M059J (cell line): Measurements from ENCODE around the gene APLF. TPM values are rescaled to one million over a fixed set of nuclear protein-coding genes. Genes with fewer than 3 reads are reported as not detected.
"Not testable (repeated sequence)": the region's sequence is repeated elsewhere in the genome, so short reads cannot be mapped to it uniquely, and the experiment has no call there.

Experiments used
- DNase-seq: peaks from one replicate; pipeline ENCODE4 v3.0.0-alpha.2; 2012; ENCODE audit warnings: low read depth
- total RNA-seq: library from RNA; depleted of rRNA; stranded (reverse); fragments of >200 nt; shearing (Covaris generic); gene quantifications from 2 replicates; pipeline ENCODE4 v1.2.3, GENCODE V29; 2014

The APLF gene
- total RNA-seq, 1 experiment from 2014 or later: 2.6 TPM

DNA sequence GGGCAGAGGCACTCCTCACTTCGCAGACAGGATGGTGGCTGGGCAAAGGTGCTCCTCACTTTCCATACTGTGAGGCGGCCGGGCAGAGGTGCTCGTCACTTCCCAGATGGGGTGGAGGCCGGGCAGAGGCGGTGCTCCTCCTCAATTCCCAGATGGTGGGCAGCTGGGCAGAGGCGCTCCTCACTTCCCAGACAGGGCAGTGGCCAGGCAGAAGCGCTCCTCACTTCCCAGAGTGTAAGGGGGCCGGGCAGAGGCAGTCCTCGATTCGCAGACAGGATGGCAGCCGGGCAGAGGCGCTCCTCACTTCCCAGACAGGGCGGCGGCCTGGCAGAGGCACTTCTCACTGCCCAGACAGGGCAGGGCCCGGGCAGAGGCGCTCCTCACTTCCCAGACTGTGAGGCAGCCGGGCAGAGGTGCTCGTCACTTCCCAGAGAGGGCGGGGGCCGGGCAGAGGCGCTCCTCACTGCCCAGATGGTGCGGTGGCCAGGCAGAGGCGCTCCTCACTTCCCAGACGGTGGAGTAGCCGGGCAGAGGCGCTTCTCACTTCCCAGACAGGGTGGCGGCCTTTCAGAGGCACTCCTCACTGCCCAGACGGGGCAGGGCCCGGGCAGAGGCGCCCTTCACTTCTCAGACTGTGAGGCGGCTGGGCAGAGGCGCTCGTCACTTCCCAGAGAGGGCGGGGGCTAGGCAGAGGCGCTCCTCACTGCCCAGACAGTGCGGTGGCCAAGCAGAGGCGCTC is 60.1 kb downstream of the APLF start:
- DNase-seq: not testable (repeated sequence)

- not testable (repeated sequence) for DNase-seq
These were observed 61.8 kb downstream of the APLF start for GRCh38 chr2:68529156-68529555.

DNA sequence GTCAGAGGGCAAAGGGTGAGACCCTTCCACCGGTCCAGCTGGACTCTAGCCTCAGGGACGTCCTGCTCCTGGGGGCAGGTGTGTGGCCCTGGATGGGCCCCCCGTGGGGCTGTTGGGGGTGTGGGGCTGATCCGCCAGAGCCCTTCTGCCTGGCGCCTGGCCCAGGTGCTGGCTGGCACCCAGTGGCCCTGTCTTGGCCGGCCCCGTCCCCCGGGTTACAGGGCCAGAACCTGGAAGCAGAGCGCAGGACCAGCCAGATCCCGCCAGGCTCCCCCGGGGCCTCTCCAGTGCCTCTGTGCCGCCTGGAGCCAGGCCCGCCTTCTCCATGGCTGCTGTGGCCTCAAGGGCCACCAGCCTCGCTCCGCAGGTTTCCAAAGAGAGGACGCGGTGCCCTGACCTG is 62.3 kb downstream of the APLF start:
- DNase-seq: not testable (repeated sequence)

GRCh38 chr2:68536000-68536399 is 68.6 kb downstream of the APLF start:
- DNase-seq: no peak

GRCh38 chr2:68537011-68537410 is 69.6 kb downstream of the APLF start:
- DNase-seq: no peak

DNA sequence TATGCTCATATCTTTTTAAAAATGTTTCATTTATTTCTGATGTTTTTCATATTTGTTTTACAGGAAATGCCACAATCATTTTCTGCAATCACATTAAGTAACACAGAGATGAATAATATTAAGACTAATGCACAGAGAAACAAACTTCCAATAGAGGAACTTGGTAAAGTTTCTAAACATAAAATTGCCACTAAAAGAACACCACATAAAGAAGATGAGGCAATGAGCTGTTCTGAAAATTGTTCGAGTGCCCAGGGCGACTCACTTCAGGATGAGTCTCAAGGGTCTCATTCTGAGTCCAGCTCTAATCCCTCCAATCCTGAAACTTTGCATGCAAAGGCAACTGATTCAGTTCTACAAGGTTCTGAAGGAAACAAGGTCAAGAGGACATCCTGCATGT is 70.4 kb downstream of the APLF start:
- no peak for DNase-seq

DNA sequence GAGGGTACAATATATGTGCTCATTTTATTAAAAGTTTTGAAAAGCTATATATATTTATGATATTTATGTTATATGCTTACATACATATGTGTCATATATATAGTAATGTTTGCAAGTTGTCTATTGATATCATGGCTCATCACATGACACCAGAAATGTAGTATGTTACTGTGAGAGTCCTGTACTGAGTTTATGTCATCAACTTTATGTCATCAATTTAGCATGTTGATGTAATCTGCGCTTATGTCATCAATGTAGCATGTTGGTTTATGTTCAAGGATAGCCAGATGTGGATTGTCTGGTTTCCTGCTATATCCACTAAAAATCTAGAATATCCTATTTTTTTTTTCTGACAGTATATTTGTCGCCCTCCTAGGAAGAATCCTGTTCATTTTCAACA is 77.4 kb downstream of the APLF start:
- DNase-seq: no peak

DNA sequence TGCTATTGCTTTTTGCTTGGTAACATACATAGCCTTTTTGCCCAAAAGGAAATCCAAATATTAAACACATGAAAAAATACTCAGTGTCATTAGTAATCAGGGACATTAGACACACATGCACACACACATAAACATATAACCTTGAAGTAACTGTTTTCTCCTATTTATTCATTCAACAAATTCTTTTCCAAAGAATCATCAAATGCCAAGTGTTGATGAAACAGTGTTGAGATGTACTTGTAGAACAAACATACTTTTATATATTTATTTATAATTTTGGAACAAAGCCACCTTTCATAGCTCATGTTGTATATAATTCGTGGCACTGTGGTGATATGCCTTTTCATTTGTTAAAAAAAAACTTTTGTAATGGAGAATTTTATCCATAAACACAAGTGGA is 81.0 kb downstream of the APLF start:
- DNase-seq: peak; percentile 19

GRCh38 chr2:68553098-68553497 is 85.7 kb downstream of the APLF start:
- DNase-seq: no peak

- DNase-seq: not testable (repeated sequence)
These were observed 88.2 kb downstream of the APLF start for GRCh38 chr2:68555425-68556206.

- DNase-seq: no peak
These were observed 89.0 kb downstream of the APLF start for GRCh38 chr2:68556381-68556780.

DNA sequence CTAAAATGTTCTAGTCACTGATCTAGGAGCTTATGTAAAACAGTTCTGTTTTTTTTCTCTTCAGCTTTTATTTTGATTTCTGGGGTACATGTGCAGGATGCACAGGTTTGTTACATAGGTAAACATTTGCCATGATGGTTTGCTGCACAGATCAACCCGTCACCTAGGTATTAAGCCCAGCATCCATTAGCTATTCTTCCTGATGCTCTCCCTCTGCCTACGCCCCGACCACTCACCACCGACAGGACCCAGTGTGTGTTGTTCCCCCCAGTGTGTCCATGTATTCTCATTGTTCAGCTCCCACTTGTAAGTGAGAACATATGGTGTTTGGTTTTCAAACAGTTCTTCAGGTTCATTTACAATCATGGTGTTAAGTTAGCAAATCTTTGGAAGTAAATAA is 91.2 kb downstream of the APLF start:
- DNase-seq: no peak

- DNase-seq: no peak
These were observed 92.3 kb downstream of the APLF start for GRCh38 chr2:68559692-68560091.

DNA sequence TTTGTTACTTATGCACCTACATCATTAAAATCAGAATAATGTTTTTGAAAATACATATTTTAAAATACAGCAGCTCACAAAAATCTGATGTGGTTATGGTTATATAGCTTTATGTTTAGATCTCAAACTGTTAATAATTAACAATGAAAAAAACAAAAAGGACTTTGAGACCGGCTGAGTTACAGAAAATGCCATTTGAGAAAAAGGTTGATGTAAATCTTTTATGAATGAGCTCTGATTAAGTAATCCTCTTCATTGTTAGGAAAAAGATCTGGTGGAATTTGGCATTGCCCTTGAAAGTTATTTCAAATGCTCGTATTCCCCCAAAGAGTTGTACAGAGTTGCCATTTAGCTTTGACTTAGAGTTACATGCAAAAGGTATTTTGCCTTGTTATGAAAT is 93.2 kb downstream of the APLF start:
- DNase-seq: no peak

DNA sequence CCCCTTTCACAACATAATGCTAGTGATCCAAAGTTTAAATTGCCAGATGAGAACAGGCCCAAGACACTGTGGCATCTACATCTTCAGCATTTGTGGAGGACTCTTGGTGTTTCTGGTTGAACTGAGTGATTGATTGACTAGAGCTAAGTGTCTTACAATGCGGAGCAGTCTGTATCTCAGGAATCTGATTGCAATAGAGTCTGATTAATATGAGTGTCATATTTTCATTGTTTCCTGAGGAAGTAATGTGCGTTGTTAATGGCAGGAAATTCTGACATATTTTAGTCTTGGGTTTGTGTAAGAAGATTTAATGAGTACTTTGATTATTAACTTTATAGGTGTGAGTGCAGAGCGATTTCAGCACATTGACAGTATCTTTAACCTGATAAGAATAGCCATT is 94.0 kb downstream of the APLF start:
- no peak for DNase-seq

GRCh38 chr2:68562934-68563333 is 95.5 kb downstream of the APLF start:
- no peak for DNase-seq

DNA sequence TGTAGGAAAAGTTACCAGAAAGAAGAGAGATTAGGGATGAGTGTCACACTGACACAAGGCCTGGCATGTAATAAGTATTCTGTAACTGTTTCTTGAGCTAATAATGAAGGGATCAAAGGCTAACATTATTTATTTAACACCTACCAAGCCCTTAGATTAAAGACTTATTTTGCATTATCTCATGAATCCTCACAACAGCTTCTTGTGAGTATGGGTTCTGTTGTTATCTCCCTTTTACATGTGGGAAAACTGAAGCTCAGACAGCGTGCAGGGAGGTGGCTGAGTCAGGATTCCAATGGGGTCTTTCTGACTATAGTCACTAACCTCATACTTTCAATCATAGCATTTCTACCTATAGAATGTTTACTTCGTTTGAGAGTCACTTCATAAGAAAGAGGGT is 97.0 kb downstream of the APLF start:
- DNase-seq: no peak

- no peak for DNase-seq
These were observed 97.9 kb downstream of the APLF start for GRCh38 chr2:68565273-68565672.

- peak; percentile 37 for DNase-seq
These were observed 98.5 kb downstream of the APLF start for GRCh38 chr2:68565858-68566257.

- DNase-seq: no peak
These were observed 99.0 kb downstream of the APLF start for GRCh38 chr2:68566362-68566761.

- DNase-seq: no peak
These were observed 100.7 kb downstream of the APLF start for GRCh38 chr2:68568116-68568515.

DNA sequence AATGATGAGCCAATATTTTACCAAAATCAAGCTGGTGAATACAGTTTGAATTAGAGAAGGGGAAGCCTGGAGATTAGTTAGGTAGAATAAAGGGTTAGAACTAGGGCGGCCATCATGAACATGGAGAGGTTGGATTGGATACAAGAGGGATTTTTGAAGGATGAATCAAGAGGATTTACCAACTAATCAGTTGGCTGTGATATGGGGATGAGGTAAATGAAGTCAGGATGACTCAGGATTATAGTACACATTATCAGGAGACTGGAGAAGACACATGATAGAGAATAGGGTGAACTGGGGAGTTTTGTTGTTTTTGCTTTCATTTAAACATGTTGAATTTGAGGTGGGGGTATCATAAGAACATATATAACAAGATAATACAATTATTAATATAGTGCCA is 102.2 kb downstream of the APLF start:
- DNase-seq: peak; percentile 25

DNA sequence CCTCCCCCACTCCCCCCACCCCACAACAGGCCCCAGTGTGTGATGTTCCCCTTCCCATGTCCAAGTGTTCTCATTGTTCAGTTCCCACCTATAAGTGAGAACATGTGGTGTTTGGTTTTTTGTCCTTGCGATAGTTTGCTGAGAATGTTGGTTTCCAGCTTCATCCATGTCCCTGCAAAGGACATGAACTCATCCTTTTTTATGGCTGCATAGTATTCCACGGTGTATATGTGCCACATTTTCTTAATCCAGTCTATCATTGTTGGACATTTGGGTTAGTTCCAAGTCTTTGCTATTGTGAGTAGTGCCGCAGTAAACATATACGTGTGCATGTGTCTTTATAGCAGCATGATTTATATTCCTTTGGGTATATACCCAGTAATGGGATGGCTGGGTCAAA is 103.0 kb downstream of the APLF start:
- DNase-seq: not testable (repeated sequence)
